ENCODE data around the gene ENTPD8. TPM values are rescaled to one million over a fixed set of nuclear protein-coding genes. Genes with fewer than 3 reads are reported as not detected.

Gene ENTPD8
- total RNA-seq, 2 experiments from 2014 or later: not detected

DNA sequence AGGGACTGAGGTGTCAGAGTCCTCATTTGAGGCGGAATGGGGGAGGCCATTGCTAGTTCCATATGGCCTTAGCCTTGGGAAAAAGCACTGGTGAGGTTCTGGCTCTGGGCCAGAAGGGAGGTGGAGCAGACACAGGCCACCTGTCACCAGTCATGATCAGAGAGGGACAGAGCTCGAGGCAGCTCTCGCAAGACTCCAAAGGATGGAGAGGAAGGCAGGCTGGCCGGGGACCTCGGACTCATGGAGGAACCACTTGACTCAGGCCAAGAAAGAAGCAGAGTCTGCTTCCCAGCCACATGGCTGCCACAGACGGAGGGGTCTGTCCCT lies 47.1 kb upstream of the ENTPD8 start:
- CTCF ChIA-PET: no interaction called here

GRCh38 chr9:137487454-137488326 lies 46.5 kb upstream of the ENTPD8 start:
- H3K27me3 ChIP-seq (ENCODE audit: control insufficient read depth in 1 of 2, insufficient read depth in 2 of 2, low read length in 2 of 2): no peaks in the 10 kb centered on the region
- no peaks in the 10 kb centered on the region for H3K9me3 ChIP-seq (ENCODE audit: control insufficient read depth in 1 of 2, insufficient read depth in 1 of 2, low read length in 2 of 2)
- intact Hi-C loops (cut with DNase I, micrococcal nuclease): no loop called here
- ATAC-seq (ENCODE audit: poor library complexity) (no peak), DNase-seq (no peak)
- no peaks in the 10 kb centered on the region for H3K36me3 Mint-ChIP-seq (ENCODE audit: low read depth)
- no peaks in the 10 kb centered on the region for H3K27me3 Mint-ChIP-seq
- no peak overlapping the region for H3K27ac Mint-ChIP-seq
- TF ChIP-seq, protein P1, sequence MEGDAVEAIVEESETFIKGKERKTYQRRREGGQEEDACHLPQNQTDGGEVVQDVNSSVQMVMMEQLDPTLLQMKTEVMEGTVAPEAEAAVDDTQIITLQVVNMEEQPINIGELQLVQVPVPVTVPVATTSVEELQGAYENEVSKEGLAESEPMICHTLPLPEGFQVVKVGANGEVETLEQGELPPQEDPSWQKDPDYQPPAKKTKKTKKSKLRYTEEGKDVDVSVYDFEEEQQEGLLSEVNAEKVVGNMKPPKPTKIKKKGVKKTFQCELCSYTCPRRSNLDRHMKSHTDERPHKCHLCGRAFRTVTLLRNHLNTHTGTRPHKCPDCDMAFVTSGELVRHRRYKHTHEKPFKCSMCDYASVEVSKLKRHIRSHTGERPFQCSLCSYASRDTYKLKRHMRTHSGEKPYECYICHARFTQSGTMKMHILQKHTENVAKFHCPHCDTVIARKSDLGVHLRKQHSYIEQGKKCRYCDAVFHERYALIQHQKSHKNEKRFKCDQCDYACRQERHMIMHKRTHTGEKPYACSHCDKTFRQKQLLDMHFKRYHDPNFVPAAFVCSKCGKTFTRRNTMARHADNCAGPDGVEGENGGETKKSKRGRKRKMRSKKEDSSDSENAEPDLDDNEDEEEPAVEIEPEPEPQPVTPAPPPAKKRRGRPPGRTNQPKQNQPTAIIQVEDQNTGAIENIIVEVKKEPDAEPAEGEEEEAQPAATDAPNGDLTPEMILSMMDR (IDR thresholded peaks at IDR 0.05): no peak
- no peaks in the 10 kb centered on the region for H3K36me3 ChIP-seq (ENCODE audit: insufficient read depth, low read length)
- no peak overlapping the region for H3K27ac ChIP-seq (ENCODE audit: low read depth in 1 of 2, low read length in 2 of 2)
- H3K4me3 Mint-ChIP-seq: no peak overlapping the region
- H3K4me1 Mint-ChIP-seq (ENCODE audit: low read depth): peaks cover 4% of the 10 kb centered on the region
- no peaks in the 10 kb centered on the region for H3K9me3 Mint-ChIP-seq
- ChIA-PET CTCF (no interaction called here), POLR2A (no interaction called here)
- no peaks in the 10 kb centered on the region for H3K4me1 ChIP-seq (ENCODE audit: insufficient read depth, low read length)
- no peak overlapping the region for H3K4me3 ChIP-seq (ENCODE audit: low read length)

More for the DNA sequence above, 47.1 kb upstream of the ENTPD8 start:
- no peak overlapping the region for H3K27ac Mint-ChIP-seq
- no peak for ATAC-seq (ENCODE audit: poor library complexity)
- Histone ChIP-seq H3K36me3 (ENCODE audit: insufficient read depth, low read length) (no peaks in the 10 kb centered on the region), H3K4me1 (ENCODE audit: insufficient read depth, low read length) (no peaks in the 10 kb centered on the region), H3K9me3 (ENCODE audit: control insufficient read depth in 1 of 2, insufficient read depth in 1 of 2, low read length in 2 of 2) (no peaks in the 10 kb centered on the region), H3K4me3 (ENCODE audit: low read length) (no peak overlapping the region), H3K27ac (ENCODE audit: low read depth in 1 of 2, low read length in 2 of 2) (no peak overlapping the region), H3K27me3 (ENCODE audit: control insufficient read depth in 1 of 2, insufficient read depth in 2 of 2, low read length in 2 of 2) (no peaks in the 10 kb centered on the region)
- peaks cover 4% of the 10 kb centered on the region for H3K4me1 Mint-ChIP-seq (ENCODE audit: low read depth)
- no peaks in the 10 kb centered on the region for H3K9me3 Mint-ChIP-seq
- no peaks in the 10 kb centered on the region for H3K27me3 Mint-ChIP-seq
- intact Hi-C loops (cut with DNase I, micrococcal nuclease): no loop called here
- POLR2A ChIA-PET: no interaction called here
- no peak for DNase-seq
- H3K4me3 Mint-ChIP-seq: no peak overlapping the region
- TF ChIP-seq, protein P1 (IDR thresholded peaks at IDR 0.05): no peak
- no peaks in the 10 kb centered on the region for H3K36me3 Mint-ChIP-seq (ENCODE audit: low read depth)

DNA sequence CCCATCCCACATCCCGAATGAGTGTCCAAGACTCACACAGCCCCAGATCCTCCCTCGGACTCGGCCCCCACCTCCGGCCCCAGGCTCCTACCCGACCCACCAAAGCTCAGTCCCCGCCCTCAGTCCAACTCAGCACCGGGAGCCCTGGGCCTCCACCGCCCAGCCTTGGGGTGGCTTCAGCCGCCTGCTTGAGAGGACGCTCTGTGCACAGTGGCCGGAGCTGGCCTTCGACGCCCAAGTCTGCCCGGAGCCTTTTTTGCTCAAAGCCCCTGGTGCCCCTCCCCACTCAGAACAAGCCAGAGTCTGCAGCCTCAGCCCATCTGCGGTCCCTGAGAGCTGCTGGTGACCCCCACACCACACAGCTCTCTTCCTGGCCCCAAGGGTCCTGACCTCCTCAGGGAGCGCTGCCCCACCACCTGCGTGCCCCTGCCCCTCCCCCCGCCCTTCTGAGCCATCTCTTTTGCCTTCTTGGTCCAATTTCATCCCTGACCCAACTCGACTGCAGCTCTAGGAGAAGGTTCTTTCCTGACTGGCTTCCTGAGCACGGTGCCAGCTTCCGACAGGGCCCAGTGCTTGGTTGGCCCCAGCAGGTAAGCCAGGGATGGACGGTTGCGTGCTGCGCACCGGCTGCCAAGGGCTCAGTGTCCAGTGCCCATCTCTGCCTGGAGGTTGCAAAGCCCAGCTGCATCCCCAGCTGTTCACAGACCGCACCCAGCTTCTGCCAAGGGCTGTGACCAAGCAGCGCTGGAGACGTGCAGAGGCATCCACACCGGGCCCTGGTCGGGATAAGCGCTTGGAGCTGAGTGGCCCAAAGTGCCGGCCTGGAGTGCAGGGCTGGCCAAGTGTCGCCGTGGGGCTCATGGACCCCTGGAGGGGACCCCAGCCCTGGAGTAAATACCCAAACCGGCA lies 45.6 kb upstream of the ENTPD8 start:
- Mint-ChIP-seq H3K4me1 (ENCODE audit: low read depth) (peaks cover 9% of the 10 kb centered on the region), H3K27ac (no peak overlapping the region), H3K4me3 (no peak overlapping the region), H3K36me3 (ENCODE audit: low read depth) (no peaks in the 10 kb centered on the region), H3K27me3 (no peaks in the 10 kb centered on the region), H3K9me3 (no peaks in the 10 kb centered on the region)
- DNase-seq: no peak
- no peak overlapping the region for H3K4me3 ChIP-seq (ENCODE audit: low read length)
- ChIA-PET CTCF (no interaction called here), POLR2A (interaction anchor here (0.6 kb wide), 1 partner anchor 1525 kb away, joined by 3 read pairs; the partner anchor contains the start of gene UBAC1)
- H3K36me3 ChIP-seq (ENCODE audit: insufficient read depth, low read length): no peaks in the 10 kb centered on the region
- H3K27ac ChIP-seq (ENCODE audit: low read depth in 1 of 2, low read length in 2 of 2): no peak overlapping the region
- TF ChIP-seq, protein P1 (IDR thresholded peaks at IDR 0.05): no peak
- no peaks in the 10 kb centered on the region for H3K27me3 ChIP-seq (ENCODE audit: control insufficient read depth in 1 of 2, insufficient read depth in 2 of 2, low read length in 2 of 2)
- ATAC-seq (ENCODE audit: poor library complexity): no peak
- H3K4me1 ChIP-seq (ENCODE audit: insufficient read depth, low read length): no peaks in the 10 kb centered on the region
- intact Hi-C loops (cut with DNase I, micrococcal nuclease): no loop called here
- H3K9me3 ChIP-seq (ENCODE audit: control insufficient read depth in 1 of 2, insufficient read depth in 1 of 2, low read length in 2 of 2): no peaks in the 10 kb centered on the region

All from CD4-positive, alpha-beta T cell (primary cell).